ENCODE measurements around the gene NRSN1.

DNA sequence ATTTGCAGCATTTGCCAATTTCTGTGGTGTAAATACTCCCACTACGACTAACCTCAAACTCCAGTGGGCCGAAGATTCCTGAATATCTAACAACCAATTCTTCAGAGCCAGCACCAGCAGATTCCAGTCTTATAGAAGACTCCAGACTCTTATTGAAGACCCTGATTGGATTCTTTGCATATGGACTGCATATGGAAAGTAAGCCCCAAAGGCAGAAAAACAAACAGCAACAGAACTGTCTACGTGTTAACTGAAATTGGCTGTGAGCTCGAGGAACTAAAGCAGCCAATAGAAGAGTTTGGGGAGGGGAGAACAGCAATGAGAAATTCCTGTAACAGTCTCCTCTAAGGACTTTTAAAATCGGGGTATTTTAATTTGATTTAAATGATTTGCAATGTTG lies 19.7 kb upstream of the NRSN1 start:
- TF ChIP-seq, protein P1, sequence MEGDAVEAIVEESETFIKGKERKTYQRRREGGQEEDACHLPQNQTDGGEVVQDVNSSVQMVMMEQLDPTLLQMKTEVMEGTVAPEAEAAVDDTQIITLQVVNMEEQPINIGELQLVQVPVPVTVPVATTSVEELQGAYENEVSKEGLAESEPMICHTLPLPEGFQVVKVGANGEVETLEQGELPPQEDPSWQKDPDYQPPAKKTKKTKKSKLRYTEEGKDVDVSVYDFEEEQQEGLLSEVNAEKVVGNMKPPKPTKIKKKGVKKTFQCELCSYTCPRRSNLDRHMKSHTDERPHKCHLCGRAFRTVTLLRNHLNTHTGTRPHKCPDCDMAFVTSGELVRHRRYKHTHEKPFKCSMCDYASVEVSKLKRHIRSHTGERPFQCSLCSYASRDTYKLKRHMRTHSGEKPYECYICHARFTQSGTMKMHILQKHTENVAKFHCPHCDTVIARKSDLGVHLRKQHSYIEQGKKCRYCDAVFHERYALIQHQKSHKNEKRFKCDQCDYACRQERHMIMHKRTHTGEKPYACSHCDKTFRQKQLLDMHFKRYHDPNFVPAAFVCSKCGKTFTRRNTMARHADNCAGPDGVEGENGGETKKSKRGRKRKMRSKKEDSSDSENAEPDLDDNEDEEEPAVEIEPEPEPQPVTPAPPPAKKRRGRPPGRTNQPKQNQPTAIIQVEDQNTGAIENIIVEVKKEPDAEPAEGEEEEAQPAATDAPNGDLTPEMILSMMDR (conservative IDR thresholded peaks at IDR 0.05; ENCODE audit: low read depth in 2 of 2), result no peak
- TF ChIP-seq JUNB (IDR thresholded peaks at IDR 0.05; ENCODE audit: unreplicated experiment) (no peak), CREB1 (CRISPR knock-in tag; IDR thresholded peaks at IDR 0.05; ENCODE audit: low read depth) (no peak), EZH2 (IDR thresholded peaks at IDR 0.05; ENCODE audit: low read depth, unreplicated experiment) (no peak), NANOG (IDR thresholded peaks at IDR 0.05; ENCODE audit: borderline replicate concordance) (no peak), POLR2AphosphoS5 (IDR thresholded peaks at IDR 0.05; ENCODE audit: low read depth) (no peak), EZH2phosphoT487 (IDR thresholded peaks at IDR 0.05; ENCODE audit: unreplicated experiment) (no peak), ZNF331 (CRISPR knock-in tag; IDR thresholded peaks at IDR 0.05; ENCODE audit: low read depth) (no peak)
- TF ChIP-seq, protein P2, sequence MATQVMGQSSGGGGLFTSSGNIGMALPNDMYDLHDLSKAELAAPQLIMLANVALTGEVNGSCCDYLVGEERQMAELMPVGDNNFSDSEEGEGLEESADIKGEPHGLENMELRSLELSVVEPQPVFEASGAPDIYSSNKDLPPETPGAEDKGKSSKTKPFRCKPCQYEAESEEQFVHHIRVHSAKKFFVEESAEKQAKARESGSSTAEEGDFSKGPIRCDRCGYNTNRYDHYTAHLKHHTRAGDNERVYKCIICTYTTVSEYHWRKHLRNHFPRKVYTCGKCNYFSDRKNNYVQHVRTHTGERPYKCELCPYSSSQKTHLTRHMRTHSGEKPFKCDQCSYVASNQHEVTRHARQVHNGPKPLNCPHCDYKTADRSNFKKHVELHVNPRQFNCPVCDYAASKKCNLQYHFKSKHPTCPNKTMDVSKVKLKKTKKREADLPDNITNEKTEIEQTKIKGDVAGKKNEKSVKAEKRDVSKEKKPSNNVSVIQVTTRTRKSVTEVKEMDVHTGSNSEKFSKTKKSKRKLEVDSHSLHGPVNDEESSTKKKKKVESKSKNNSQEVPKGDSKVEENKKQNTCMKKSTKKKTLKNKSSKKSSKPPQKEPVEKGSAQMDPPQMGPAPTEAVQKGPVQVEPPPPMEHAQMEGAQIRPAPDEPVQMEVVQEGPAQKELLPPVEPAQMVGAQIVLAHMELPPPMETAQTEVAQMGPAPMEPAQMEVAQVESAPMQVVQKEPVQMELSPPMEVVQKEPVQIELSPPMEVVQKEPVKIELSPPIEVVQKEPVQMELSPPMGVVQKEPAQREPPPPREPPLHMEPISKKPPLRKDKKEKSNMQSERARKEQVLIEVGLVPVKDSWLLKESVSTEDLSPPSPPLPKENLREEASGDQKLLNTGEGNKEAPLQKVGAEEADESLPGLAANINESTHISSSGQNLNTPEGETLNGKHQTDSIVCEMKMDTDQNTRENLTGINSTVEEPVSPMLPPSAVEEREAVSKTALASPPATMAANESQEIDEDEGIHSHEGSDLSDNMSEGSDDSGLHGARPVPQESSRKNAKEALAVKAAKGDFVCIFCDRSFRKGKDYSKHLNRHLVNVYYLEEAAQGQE (IDR thresholded peaks at IDR 0.05; ENCODE audit: unreplicated experiment), result no peak
- TF ChIP-seq, protein P3, sequence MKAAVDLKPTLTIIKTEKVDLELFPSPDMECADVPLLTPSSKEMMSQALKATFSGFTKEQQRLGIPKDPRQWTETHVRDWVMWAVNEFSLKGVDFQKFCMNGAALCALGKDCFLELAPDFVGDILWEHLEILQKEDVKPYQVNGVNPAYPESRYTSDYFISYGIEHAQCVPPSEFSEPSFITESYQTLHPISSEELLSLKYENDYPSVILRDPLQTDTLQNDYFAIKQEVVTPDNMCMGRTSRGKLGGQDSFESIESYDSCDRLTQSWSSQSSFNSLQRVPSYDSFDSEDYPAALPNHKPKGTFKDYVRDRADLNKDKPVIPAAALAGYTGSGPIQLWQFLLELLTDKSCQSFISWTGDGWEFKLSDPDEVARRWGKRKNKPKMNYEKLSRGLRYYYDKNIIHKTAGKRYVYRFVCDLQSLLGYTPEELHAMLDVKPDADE (IDR thresholded peaks at IDR 0.05), result no peak
